GM10847 (cell line): ENCODE measurements around the gene CLEC16A.

Experiments
- POLR2A ChIP-seq: IDR thresholded peaks from 2 replicates; pipeline ENCODE4 v1.6.1; 2011; ENCODE audit not compliant: insufficient read length; ENCODE audit errors: extremely low read depth

Gene CLEC16A

GRCh38 chr16:11188801-11189740 lies 244.7 kb downstream of the CLEC16A start:
- TF ChIP-seq POLR2A = no peak

- TF ChIP-seq POLR2A = no peak
These were observed 246.5 kb downstream of the CLEC16A start for GRCh38 chr16:11190588-11191560.

DNA sequence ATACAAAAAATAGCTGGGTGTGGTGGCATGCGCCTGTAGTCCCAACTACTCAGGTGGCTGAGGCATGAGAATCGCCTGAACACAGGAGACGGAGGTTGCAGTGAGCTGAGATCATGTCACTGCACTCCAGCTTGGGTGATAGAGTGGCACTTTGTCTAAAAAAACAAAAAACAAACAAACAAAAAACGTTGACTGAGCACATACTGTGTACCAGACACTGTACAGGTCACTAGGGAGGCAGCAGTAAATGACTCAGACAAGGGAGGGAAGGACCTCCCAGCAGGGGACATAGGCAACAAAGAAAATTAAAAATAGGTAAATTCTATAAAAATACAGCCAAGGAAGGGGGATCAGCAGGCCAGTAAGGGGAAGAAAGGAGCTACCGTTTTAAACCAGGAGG lies 247.3 kb downstream of the CLEC16A start:
- TF ChIP-seq POLR2A = no peak

GRCh38 chr16:11193494-11193893 lies 249.1 kb downstream of the CLEC16A start:
- TF ChIP-seq POLR2A = no peak

DNA sequence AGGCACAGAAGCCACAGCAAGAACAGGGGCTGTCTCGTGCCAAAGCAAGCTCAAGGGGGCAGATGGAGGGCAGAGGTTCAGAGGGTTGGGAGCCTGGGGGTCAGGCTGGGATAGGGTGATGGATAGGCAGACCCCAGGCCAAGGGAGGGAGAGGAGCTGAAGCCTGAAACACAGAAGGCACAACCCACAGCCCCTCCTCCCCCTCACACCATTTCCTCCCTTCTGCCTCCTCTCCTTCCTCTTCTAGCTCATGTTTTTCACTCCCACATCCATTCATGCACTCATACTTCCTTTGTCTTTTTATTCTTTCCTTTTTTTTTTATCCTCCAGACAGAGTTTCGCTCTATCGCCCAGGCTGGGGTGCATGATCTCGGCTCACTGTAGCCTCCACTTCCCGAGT lies 250.5 kb downstream of the CLEC16A start:
- no peak for TF ChIP-seq POLR2A

DNA sequence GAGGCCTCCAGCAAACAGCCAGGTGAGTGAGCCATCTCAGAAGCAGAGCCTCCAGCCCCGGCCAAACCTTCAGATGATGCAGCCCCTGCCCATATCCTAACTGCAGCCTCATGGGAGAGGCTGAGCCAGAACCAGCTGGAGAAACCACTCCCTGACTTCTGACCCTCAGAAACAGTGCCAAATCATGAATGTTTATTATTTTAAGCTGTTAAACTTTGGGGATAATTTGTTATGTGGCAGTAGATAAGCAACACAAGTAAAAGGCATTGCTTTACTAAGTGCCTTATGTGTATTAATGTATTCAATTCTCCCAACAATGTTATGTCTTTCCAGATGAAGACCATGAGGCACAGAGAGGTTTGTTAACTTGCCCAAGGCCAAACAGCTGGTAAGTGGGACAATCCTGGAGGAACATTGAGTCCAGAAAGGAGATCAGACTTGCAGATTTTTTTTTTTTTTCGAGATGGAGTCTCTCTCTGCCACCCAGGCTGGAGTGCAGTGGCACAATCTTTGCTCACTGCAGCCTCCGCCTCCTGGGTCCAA lies 252.0 kb downstream of the CLEC16A start:
- TF ChIP-seq POLR2A = no peak

- TF ChIP-seq POLR2A = no peak
These were observed 254.0 kb downstream of the CLEC16A start for GRCh38 chr16:11198375-11198774.

DNA sequence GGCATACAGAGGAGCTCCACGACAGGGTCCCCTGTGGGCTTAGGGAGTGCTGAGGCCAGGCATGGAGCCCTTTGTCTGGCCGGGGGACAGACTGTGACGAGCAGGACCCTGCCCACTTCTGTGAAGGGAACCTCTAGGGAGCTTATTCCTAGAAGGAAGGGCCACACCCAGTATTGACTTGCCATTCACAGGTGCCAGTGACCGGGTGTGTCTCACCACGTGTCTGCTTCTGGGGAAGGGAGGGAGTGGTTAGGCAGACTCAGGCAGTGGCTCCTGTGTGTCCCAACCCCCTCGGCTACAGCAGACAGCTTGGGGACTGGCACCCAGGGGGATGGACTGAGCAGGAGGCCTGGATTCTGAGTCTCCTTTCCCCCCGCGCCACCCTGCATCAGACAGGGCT lies 254.5 kb downstream of the CLEC16A start:
- no peak for TF ChIP-seq POLR2A

DNA sequence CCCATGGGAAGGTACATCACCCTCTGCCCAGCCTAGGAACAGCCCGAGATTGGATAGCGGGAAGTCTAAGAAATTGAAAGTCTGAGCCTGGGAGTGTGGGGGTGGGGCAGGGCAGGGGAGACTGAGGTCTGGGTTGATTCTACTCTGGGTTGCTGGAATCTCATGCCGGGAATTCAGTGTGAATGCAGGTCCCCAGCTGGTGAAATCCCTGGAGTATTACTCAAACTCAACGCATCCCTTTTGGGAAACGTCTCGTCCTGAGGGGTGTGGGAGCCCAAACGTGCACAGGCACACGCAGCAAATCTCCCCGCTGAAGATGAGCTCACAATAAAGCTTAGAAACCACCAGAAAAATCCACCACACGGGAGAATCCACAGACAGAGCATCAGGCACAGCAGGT lies 256.2 kb downstream of the CLEC16A start:
- TF ChIP-seq POLR2A = no peak

GRCh38 chr16:11201498-11202259 lies 257.3 kb downstream of the CLEC16A start:
- no peak for TF ChIP-seq POLR2A

DNA sequence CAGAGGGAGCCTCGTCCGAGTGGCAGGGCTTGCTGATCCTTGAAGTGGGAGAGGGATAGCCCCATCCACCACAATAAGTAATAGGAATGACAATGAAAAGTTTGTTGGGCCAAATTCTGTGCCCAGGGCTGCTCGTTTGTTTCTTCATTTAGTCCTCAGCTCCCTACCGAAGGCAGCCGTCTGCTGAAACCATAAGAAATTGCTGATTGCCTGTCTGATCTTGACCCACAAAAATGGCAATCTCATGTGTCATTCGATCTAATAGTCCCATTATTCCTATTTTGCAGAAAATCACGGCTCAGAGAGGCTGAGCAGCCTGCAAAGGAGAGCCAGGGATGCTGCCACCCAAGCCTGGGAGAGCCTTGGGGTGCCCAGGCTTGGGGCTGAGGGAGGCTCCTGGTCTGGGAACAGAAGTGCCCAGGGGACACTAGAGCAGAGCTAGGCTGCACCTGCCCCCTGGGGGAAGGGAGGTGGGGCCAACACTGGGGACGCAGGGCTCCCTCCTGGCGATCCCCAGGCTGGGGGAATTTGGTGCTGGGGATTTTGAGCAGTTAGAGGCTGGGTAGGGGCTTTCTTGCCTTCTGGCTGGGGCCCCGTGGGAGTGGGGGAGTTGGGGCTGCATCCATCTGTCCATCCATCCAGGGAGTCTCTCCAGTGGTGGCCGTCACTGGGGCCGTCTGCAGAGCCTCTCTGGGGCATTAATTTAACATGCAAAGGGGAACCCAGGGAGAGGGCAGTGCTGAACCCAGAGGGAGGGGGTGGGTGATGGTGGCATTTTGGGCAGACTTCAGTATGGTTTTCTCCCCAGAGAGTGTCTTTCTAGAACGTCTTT lies 258.1 kb downstream of the CLEC16A start:
- no peak for TF ChIP-seq POLR2A

- no peak for TF ChIP-seq POLR2A
These were observed 258.8 kb downstream of the CLEC16A start for GRCh38 chr16:11203111-11203623.

- no peak for TF ChIP-seq POLR2A
These were observed 260.2 kb downstream of the CLEC16A start for GRCh38 chr16:11204513-11205047.
